OCI-LY7 (cell line): ENCODE results near the gene C12orf57. TPM values are rescaled to one million over a fixed set of nuclear protein-coding genes. Genes with fewer than 3 reads are reported as not detected.

Experiments used
- BruUV-seq: library from RNA; stranded (reverse); fragments of 400-500 nt; replicated peaks from 2 replicates; lab custom pipeline; 2021; lab: Mats Ljungman, UMichigan
- CTCF ChIA-PET: fragments of 300-600 bp; sonication (Branson Sonifier 250); formaldehyde crosslinking; loops from one replicate; lab custom pipeline; 2022; ENCODE audit warnings: antibody characterized with exemption; ENCODE audit not compliant: unreplicated experiment; lab: Charles Lee
- POLR2A ChIA-PET: fragments of 300-600 bp; sonication (Branson Sonifier 250); formaldehyde crosslinking; loops from one replicate; lab custom pipeline; 2022; ENCODE audit warnings: antibody characterized with exemption; lab: Charles Lee
- DNase-seq: peaks from one replicate; pipeline ENCODE4 v3.0.0-alpha.2; 2015; ENCODE audit warnings: low spot score
- H2AFZ ChIP-seq: fragments of 200-600 bp; sonication (generic), shearing (Covaris generic); 2 replicates; pipeline ENCODE4 v1.6.1; 2014; ENCODE audit warnings: mild to moderate bottlenecking, antibody characterized with exemption, low read length, moderate library complexity
- H3K27ac ChIP-seq: fragments of 200-600 bp; sonication (generic); 2 replicates; pipeline ENCODE4 v1.5.1; 2014; ENCODE audit warnings: mixed run types, low read depth, mild to moderate bottlenecking, moderate library complexity, low read length, inconsistent platforms; ENCODE audit not compliant: poor library complexity, severe bottlenecking
- H3K36me3 ChIP-seq: fragments of 200-600 bp; sonication (generic); 2 replicates; pipeline ENCODE4 v1.6.1; 2014; ENCODE audit warnings: mild to moderate bottlenecking, antibody characterized with exemption, low read length, moderate library complexity, mixed read lengths; ENCODE audit not compliant: insufficient read depth
- H3K4me1 ChIP-seq: fragments of 200-600 bp; sonication (generic); 2 replicates; pipeline ENCODE4 v1.5.1; 2014; ENCODE audit warnings: mild to moderate bottlenecking, low read length; ENCODE audit not compliant: insufficient read depth, poor library complexity, severe bottlenecking
- H3K4me2 ChIP-seq: fragments of 200-600 bp; sonication (generic); 2 replicates; pipeline ENCODE4 v1.6.1; 2014; ENCODE audit warnings: mild to moderate bottlenecking, low read length
- H3K4me3 ChIP-seq: fragments of 200-600 bp; sonication (generic); 2 replicates; pipeline ENCODE4 v1.5.1; 2014; ENCODE audit warnings: mild to moderate bottlenecking, low read depth, low read length; ENCODE audit not compliant: poor library complexity, severe bottlenecking
- H3K79me2 ChIP-seq: fragments of 200-600 bp; sonication (generic); 2 replicates; pipeline ENCODE4 v1.6.1; 2016; ENCODE audit warnings: low read depth, mild to moderate bottlenecking, low read length, moderate library complexity, mixed read lengths; ENCODE audit not compliant: insufficient read depth
- H3K9me2 ChIP-seq: fragments of 200-600 bp; sonication (generic); 2 replicates; pipeline ENCODE4 v1.6.1; 2016; ENCODE audit warnings: mild to moderate bottlenecking, low read length, mixed read lengths; ENCODE audit not compliant: insufficient read depth
- H3K9me3 ChIP-seq: fragments of 200-600 bp; sonication (generic); 2 replicates; pipeline ENCODE4 v1.6.1; 2014; ENCODE audit warnings: mild to moderate bottlenecking, mixed run types, low read length, mixed read lengths
- H4K20me1 ChIP-seq: fragments of 200-600 bp; sonication (generic); 2 replicates; pipeline ENCODE4 v1.6.1; 2014; ENCODE audit warnings: mild to moderate bottlenecking, antibody characterized with exemption, low read length, moderate library complexity, mixed read lengths; ENCODE audit not compliant: insufficient read depth
- CTCF ChIP-seq: fragments of 200-600 bp; sonication (generic); conservative IDR thresholded peaks from 2 replicates; pipeline ENCODE4 v1.5.1; 2014; ENCODE audit warnings: mild to moderate bottlenecking, antibody characterized with exemption, low read length, moderate library complexity, mixed read lengths
- EZH2phosphoT487 ChIP-seq: fragments of 200-600 bp; sonication (generic); IDR thresholded peaks from 2 replicates; pipeline ENCODE4 v1.6.1; 2018; ENCODE audit warnings: low read depth, borderline replicate concordance, mild to moderate bottlenecking, mixed run types, antibody characterized with exemption, low read length, moderate library complexity, mixed read lengths
- intact Hi-C: fragments of 100-400 bp; cut with micrococcal nuclease; formaldehyde crosslinking; loops from one replicate; pipeline ENCODE4 v1.10.0; 2022; ENCODE audit not compliant: unreplicated experiment
- total RNA-seq, 2 experiments: library from RNA; depleted of rRNA in 1 of 2; stranded (reverse); fragments of >200 nt in 1 of 2; shearing (Covaris generic) in 1 of 2; gene quantifications; 2 replicates each; pipeline ENCODE4 v1.2.3, GENCODE V29; 2014 to 2022

C12orf57 gene
- total RNA-seq, 2 experiments from 2014 or later = 130 to 319 TPM

GRCh38 chr12:6915789-6916285 is 28.0 kb upstream of the C12orf57 start:
- POLR2A ChIA-PET = interaction anchor here (1.3 kb wide), 1 partner anchor 28 kb away, joined by 4 read pairs; the partner anchor contains the start of gene RNU7-1
- no peaks in the 10 kb centered on the region for H3K79me2 ChIP-seq
- peak overlapping the region; percentile 73 for H3K4me2 ChIP-seq
- H3K4me1 ChIP-seq = peaks cover 48% of the 10 kb centered on the region
- no peak for DNase-seq
- no peak overlapping the region for H2AFZ ChIP-seq
- BruUV-seq = no TSS peak
- TF ChIP-seq EZH2phosphoT487 (no peak), CTCF (no peak)
- intact Hi-C loops = loop anchor here (2.0 kb wide), 1 partner anchor 43 kb away; the partner anchor contains the start of gene SPSB2
- CTCF ChIA-PET = no interaction called here
- H3K4me3 ChIP-seq = peak overlapping the region; percentile 71
- H3K27ac ChIP-seq = no peak overlapping the region
- peaks cover 5% of the 10 kb centered on the region; the same call in 1 of the 2 replicates for H3K36me3 ChIP-seq
- H4K20me1 ChIP-seq = no peaks in the 10 kb centered on the region
- no peaks in the 10 kb centered on the region for H3K9me3 ChIP-seq
- no peaks in the 10 kb centered on the region for H3K9me2 ChIP-seq

- POLR2A ChIA-PET = no interaction called here
- H3K4me2 ChIP-seq = no peak overlapping the region
These were observed 27.2 kb upstream of the C12orf57 start for GRCh38 chr12:6916426-6917200.

More at GRCh38 chr12:6916426-6917200, 27.2 kb upstream of the C12orf57 start:
- Histone ChIP-seq H4K20me1 (no peaks in the 10 kb centered on the region), H3K79me2 (no peaks in the 10 kb centered on the region), H3K27ac (no peak overlapping the region), H3K4me3 (no peak overlapping the region), H3K9me3 (no peaks in the 10 kb centered on the region), H2AFZ (no peak overlapping the region), H3K36me3 (peaks cover 5% of the 10 kb centered on the region; the same call in 1 of the 2 replicates), H3K4me1 (peaks cover 56% of the 10 kb centered on the region), H3K9me2 (no peaks in the 10 kb centered on the region)
- intact Hi-C loops = no loop called here
- no peak for DNase-seq
- BruUV-seq = no TSS peak
- CTCF ChIA-PET = no interaction called here
- TF ChIP-seq CTCF (no peak), EZH2phosphoT487 (no peak)
